ENCODE results near the gene MGA.
A peak's percentile ranks its signal among the peaks of the same experiment; 100 is the strongest.

The MGA gene

DNA sequence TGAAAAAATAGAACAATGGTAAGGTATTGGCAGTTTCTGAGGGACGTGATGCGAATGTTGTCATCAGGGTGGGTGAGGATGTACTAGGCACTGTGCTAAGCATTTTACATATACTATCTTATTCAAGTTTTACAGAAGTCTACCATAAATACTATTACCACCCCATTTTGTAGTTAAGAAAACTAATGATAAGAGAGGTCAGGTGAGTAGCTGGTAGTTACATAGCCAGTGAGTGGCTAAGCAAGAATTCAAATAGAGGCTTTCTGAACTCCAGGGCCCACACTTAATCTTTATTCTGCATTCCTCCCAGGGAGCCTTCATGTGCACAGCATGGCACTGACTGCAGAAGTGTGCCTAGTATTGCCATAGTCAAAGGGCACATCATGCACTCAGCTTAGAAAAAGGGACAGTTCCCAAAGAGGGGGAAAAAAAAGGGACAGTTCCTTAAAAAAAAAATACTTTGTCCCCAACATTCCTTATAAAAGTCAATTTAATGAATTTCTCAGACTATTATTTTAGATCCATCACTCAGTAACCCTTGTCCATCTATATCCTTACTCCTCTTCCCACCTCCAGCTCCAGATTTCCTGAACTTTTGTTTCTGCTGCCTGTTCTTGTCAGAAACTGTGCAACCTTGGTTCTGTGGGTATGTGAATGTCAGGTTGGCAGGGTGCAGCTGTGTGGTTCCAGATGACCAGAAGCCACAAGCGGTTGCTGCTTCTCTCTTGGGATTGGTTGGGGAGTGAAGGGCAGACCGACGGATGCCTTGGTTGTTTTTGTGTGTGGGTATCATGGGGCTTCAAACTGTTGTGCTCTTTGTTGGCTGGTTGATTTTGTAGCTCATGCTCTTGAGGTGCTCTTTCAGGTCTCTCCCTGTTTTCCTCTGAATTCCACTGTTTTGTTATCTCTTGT is 122.4 kb downstream of the MGA start:
- ChIA-PET POLR2A (interaction anchor here (0.5 kb wide), 2 partner anchors 8 to 10 kb away, joined by 3 to 5 read pairs; partner anchors contain the start of gene MAPKBP1), CTCF (interaction anchor here (0.9 to 3.1 kb wide), 6 partner anchors 8 to 55 kb away, joined by 3 to 22 read pairs (median 8); partner anchors contain the start of gene MAPKBP1)
- H3K36me3 ChIP-seq (ENCODE audit: control insufficient read depth in 4 of 4, insufficient read depth in 4 of 4, low read length in 3 of 4): peaks cover 0 to 2% (median 0%) of the 10 kb centered on the region in 4 experiments
- 80% methylated on average over 1 of the region's 5 CpGs for WGBS (ENCODE audit: insufficient coverage)
- H3K4me1 ChIP-seq (ENCODE audit: control extremely low read depth in 1 of 4, control insufficient read depth in 4 of 4, insufficient read depth in 4 of 4, low read length in 3 of 4): peaks cover 0 to 36% (median 21%) of the 10 kb centered on the region in 4 experiments
- H3K9me3 ChIP-seq (ENCODE audit: control extremely low read depth in 1 of 5, control insufficient read depth in 4 of 5, insufficient read depth in 2 of 5, low read depth in 1 of 5, low read length in 4 of 5): no peaks in the 10 kb centered on the region
- peak in 2 of 3 donors; percentile 28 to 49 for DNase-seq
- no peak overlapping the region for H3K27ac ChIP-seq (ENCODE audit: insufficient read depth in 1 of 2, low read depth in 1 of 2, low read length in 2 of 2, poor library complexity in 1 of 2, severe bottlenecking in 2 of 2)
- H3K4me3 ChIP-seq (ENCODE audit: control insufficient read depth in 1 of 7, extremely low read depth in 1 of 7, insufficient read depth in 4 of 7, low read depth in 2 of 7, low read length in 6 of 7): no peak overlapping the region
- no peaks in the 10 kb centered on the region for H3K27me3 ChIP-seq (replicated peaks in 2 of 5; ENCODE audit: control insufficient read depth in 4 of 5, insufficient read depth in 5 of 5, low read length in 4 of 5)

DNA sequence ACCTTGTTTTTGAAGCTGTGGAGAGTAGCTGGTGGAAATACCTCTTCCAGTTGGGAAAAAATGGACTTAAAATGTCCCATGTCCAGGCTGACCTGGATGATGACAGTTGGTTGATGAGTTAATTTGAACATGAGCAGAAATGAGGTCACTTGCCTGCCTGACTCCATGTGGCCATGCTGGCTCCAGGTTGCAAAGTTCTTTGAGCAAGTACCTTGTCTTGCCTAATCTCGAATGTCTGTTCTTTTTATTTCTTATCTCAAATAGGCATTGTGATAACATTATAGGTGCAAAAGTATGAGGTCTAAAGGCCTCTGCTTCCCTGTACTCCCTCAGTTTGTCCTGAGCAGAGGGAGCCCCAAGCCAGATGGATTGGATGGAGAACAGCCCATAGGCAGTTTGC is 123.1 kb downstream of the MGA start:
- CTCF ChIA-PET: interaction anchor here (0.9 to 3.1 kb wide), 5 partner anchors 9 to 54 kb away, joined by 3 to 22 read pairs (median 9); partner anchors contain the start of gene MAPKBP1
- Histone ChIP-seq H3K27ac (ENCODE audit: insufficient read depth in 1 of 2, low read depth in 1 of 2, low read length in 2 of 2, poor library complexity in 1 of 2, severe bottlenecking in 2 of 2) (no peak overlapping the region), H3K9me3 (ENCODE audit: control extremely low read depth in 1 of 5, control insufficient read depth in 4 of 5, insufficient read depth in 2 of 5, low read depth in 1 of 5, low read length in 4 of 5) (no peaks in the 10 kb centered on the region), H3K36me3 (ENCODE audit: control insufficient read depth in 4 of 4, insufficient read depth in 4 of 4, low read length in 3 of 4) (peaks cover 0 to 2% (median 0%) of the 10 kb centered on the region in 4 experiments), H3K27me3 (replicated peaks in 2 of 5; ENCODE audit: control insufficient read depth in 4 of 5, insufficient read depth in 5 of 5, low read length in 4 of 5) (no peaks in the 10 kb centered on the region), H3K4me3 (ENCODE audit: control insufficient read depth in 1 of 7, extremely low read depth in 1 of 7, insufficient read depth in 4 of 7, low read depth in 2 of 7, low read length in 6 of 7) (no peak overlapping the region), H3K4me1 (ENCODE audit: control extremely low read depth in 1 of 4, control insufficient read depth in 4 of 4, insufficient read depth in 4 of 4, low read length in 3 of 4) (peaks cover under 1 to 33% (median 19%) of the 10 kb centered on the region in 4 experiments)
- POLR2A ChIA-PET: interaction anchor here (0.5 kb wide), 2 partner anchors 9 kb away, joined by 3 to 5 read pairs; partner anchors contain the start of gene MAPKBP1
- WGBS (ENCODE audit: insufficient coverage): no CpG with 5 or more reads among the region's 1 CpG
- DNase-seq: no peak

DNA sequence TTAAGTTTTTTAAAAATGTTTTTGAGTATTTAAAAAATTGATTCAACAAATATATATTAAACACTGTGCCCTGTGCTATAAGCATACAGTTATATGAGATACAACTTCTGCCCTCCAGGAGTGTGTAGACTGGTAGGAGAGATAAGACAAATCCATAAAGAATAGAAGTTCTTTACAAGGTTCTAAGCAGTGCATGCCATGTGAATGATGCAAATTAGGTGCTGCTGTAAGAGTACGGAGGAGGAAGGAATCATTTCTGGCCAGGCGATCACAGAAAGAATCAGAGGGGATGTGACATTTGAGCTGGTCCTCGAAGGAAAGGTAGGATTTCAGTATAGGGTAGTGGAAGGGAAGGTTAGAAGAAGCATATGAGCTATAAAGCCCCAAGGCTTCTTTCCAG is 128.1 kb downstream of the MGA start:
- 72% methylated on average over 2 of the region's 3 CpGs for WGBS (ENCODE audit: insufficient coverage)
- no peak overlapping the region for H3K27ac ChIP-seq (ENCODE audit: insufficient read depth in 1 of 2, low read depth in 1 of 2, low read length in 2 of 2, poor library complexity in 1 of 2, severe bottlenecking in 2 of 2)
- H3K27me3 ChIP-seq (replicated peaks in 2 of 5; ENCODE audit: control insufficient read depth in 4 of 5, insufficient read depth in 5 of 5, low read length in 4 of 5): no peaks in the 10 kb centered on the region
- H3K4me3 ChIP-seq (ENCODE audit: control insufficient read depth in 1 of 7, extremely low read depth in 1 of 7, insufficient read depth in 4 of 7, low read depth in 2 of 7, low read length in 6 of 7): no peak overlapping the region
- CTCF ChIA-PET: interaction anchor here (0.9 to 5.4 kb wide), 10 partner anchors 8 to 28 kb away, joined by 3 to 44 read pairs (median 6); partner anchors contain the start of gene MAPKBP1
- POLR2A ChIA-PET: no interaction called here
- peaks cover 15 to 53% (median 47%) of the 10 kb centered on the region in 4 experiments for H3K4me1 ChIP-seq (ENCODE audit: control extremely low read depth in 1 of 4, control insufficient read depth in 4 of 4, insufficient read depth in 4 of 4, low read length in 3 of 4)
- no peaks in the 10 kb centered on the region for H3K9me3 ChIP-seq (ENCODE audit: control extremely low read depth in 1 of 5, control insufficient read depth in 4 of 5, insufficient read depth in 2 of 5, low read depth in 1 of 5, low read length in 4 of 5)
- no peaks in the 10 kb centered on the region for H3K36me3 ChIP-seq (ENCODE audit: control insufficient read depth in 4 of 4, insufficient read depth in 4 of 4, low read length in 3 of 4)
- no peak for DNase-seq

DNA sequence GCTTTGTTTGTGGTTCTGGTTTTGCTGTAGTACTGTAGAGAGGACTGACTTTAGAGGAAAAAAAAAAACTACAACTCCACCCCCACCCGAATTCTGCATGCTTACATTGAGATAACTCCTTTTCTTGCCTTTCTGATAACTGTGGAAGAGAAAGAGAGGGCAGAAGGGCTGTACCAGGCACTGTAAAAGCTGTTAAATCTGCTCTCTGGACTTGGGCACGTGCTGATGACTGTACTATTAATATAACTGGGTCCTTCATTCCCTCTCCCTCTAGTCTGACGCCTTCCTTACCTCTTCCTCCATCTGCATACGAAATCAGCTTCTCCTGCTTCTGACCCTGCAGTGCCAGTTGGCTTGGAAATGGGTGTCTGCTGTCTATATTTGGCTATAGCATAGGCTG is 129.0 kb downstream of the MGA start:
- H3K27me3 ChIP-seq (replicated peaks in 2 of 5; ENCODE audit: control insufficient read depth in 4 of 5, insufficient read depth in 5 of 5, low read length in 4 of 5): no peaks in the 10 kb centered on the region
- no peaks in the 10 kb centered on the region for H3K36me3 ChIP-seq (ENCODE audit: control insufficient read depth in 4 of 4, insufficient read depth in 4 of 4, low read length in 3 of 4)
- ChIA-PET CTCF (interaction anchor here (0.8 to 5.4 kb wide), 10 partner anchors 9 to 37 kb away, joined by 3 to 44 read pairs (median 6); partner anchors contain the start of gene MAPKBP1), POLR2A (no interaction called here)
- H3K9me3 ChIP-seq (ENCODE audit: control extremely low read depth in 1 of 5, control insufficient read depth in 4 of 5, insufficient read depth in 2 of 5, low read depth in 1 of 5, low read length in 4 of 5): no peaks in the 10 kb centered on the region
- WGBS (ENCODE audit: insufficient coverage): 80% methylated on average over 1 of the region's 4 CpGs
- H3K4me1 ChIP-seq (ENCODE audit: control extremely low read depth in 1 of 4, control insufficient read depth in 4 of 4, insufficient read depth in 4 of 4, low read length in 3 of 4): peaks cover 15 to 57% (median 49%) of the 10 kb centered on the region in 4 experiments
- peak overlapping the region in 1 of 7 experiments; percentile 55 for H3K4me3 ChIP-seq (ENCODE audit: control insufficient read depth in 1 of 7, extremely low read depth in 1 of 7, insufficient read depth in 4 of 7, low read depth in 2 of 7, low read length in 6 of 7)
- H3K27ac ChIP-seq (ENCODE audit: insufficient read depth in 1 of 2, low read depth in 1 of 2, low read length in 2 of 2, poor library complexity in 1 of 2, severe bottlenecking in 2 of 2): no peak overlapping the region
- DNase-seq: peak in 2 of 3 donors; percentile 34 to 55

DNA sequence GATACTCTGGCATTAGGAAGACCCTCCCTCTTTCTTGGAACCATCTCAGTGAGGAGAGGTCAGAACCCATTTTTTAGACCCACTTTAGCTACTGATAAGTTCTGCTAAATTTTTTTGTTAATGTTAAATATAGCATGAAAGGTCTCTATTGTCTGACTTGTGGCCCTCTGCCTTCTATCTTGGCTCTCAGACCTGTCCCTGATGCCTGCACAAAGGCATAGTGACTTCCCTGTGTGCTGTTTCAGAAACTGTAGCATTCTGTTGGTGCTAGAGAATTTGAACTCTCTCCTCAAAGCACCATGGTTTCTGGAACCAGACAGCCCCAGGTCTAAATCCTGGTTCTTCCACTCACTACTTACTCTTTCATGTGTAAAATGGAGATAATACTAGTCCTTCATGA is 129.5 kb downstream of the MGA start:
- DNase-seq: no peak
- POLR2A ChIA-PET: no interaction called here
- H3K27ac ChIP-seq (ENCODE audit: insufficient read depth in 1 of 2, low read depth in 1 of 2, low read length in 2 of 2, poor library complexity in 1 of 2, severe bottlenecking in 2 of 2): no peak overlapping the region
- no peaks in the 10 kb centered on the region for H3K9me3 ChIP-seq (ENCODE audit: control extremely low read depth in 1 of 5, control insufficient read depth in 4 of 5, insufficient read depth in 2 of 5, low read depth in 1 of 5, low read length in 4 of 5)
- CTCF ChIA-PET: interaction anchor here (0.8 to 5.4 kb wide), 8 partner anchors 9 to 37 kb away, joined by 3 to 44 read pairs (median 8); partner anchors contain the start of gene MAPKBP1
- no peaks in the 10 kb centered on the region for H3K27me3 ChIP-seq (replicated peaks in 2 of 5; ENCODE audit: control insufficient read depth in 4 of 5, insufficient read depth in 5 of 5, low read length in 4 of 5)
- H3K4me3 ChIP-seq (ENCODE audit: control insufficient read depth in 1 of 7, extremely low read depth in 1 of 7, insufficient read depth in 4 of 7, low read depth in 2 of 7, low read length in 6 of 7): peak overlapping the region in 1 of 7 experiments; percentile 55
- no peaks in the 10 kb centered on the region for H3K36me3 ChIP-seq (ENCODE audit: control insufficient read depth in 4 of 4, insufficient read depth in 4 of 4, low read length in 3 of 4)
- H3K4me1 ChIP-seq (ENCODE audit: control extremely low read depth in 1 of 4, control insufficient read depth in 4 of 4, insufficient read depth in 4 of 4, low read length in 3 of 4): peaks cover 15 to 57% (median 50%) of the 10 kb centered on the region in 4 experiments

DNA sequence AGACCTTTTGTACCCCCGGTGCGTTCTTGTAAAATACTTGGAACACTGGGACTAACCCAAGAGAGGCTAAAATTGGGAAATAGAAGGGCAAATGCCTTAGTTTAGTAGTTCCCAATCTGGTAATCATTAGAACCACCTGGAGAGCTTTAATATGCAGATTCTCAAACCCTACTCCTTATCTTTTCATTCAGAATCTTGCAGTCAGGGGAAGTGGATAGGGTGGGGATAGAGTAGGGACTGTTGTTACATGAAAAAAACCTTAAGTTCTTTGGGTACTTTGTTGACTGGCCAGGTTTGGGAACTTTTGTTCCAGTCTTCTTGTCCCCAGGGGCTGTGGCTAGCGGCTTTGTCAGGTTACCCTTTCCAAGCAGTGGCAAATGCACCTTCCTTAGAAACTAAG is 130.0 kb downstream of the MGA start:
- Histone ChIP-seq H3K27ac (ENCODE audit: insufficient read depth in 1 of 2, low read depth in 1 of 2, low read length in 2 of 2, poor library complexity in 1 of 2, severe bottlenecking in 2 of 2) (peak overlapping the region; percentile 67 to 83), H3K27me3 (replicated peaks in 2 of 5; ENCODE audit: control insufficient read depth in 4 of 5, insufficient read depth in 5 of 5, low read length in 4 of 5) (no peaks in the 10 kb centered on the region), H3K9me3 (ENCODE audit: control extremely low read depth in 1 of 5, control insufficient read depth in 4 of 5, insufficient read depth in 2 of 5, low read depth in 1 of 5, low read length in 4 of 5) (no peaks in the 10 kb centered on the region), H3K4me1 (ENCODE audit: control extremely low read depth in 1 of 4, control insufficient read depth in 4 of 4, insufficient read depth in 4 of 4, low read length in 3 of 4) (peaks cover 15 to 60% (median 52%) of the 10 kb centered on the region in 4 experiments), H3K4me3 (ENCODE audit: control insufficient read depth in 1 of 7, extremely low read depth in 1 of 7, insufficient read depth in 4 of 7, low read depth in 2 of 7, low read length in 6 of 7) (peak overlapping the region in 3 of 7 experiments; percentile 12 to 55 (median 37)), H3K36me3 (ENCODE audit: control insufficient read depth in 4 of 4, insufficient read depth in 4 of 4, low read length in 3 of 4) (no peaks in the 10 kb centered on the region)
- ChIA-PET POLR2A (no interaction called here), CTCF (interaction anchor here (0.9 to 5.4 kb wide), 6 partner anchors 10 to 21 kb away, joined by 3 to 44 read pairs (median 6); partner anchors contain the start of gene MAPKBP1)
- DNase-seq: peak in 1 of 3 donors; percentile 15
- 91% methylated on average over 3 of the region's 3 CpGs for WGBS (ENCODE audit: insufficient coverage)
